GM18861 (cell line): ENCODE data around the gene SDE2.
"Not testable (repeated sequence)": the region's sequence is repeated elsewhere in the genome, so short reads cannot be mapped to it uniquely, and the experiment has no call there.

ENCODE experiments used
- ATAC-seq: cut with Tn5 transposase; IDR thresholded peaks from one replicate; pipeline ENCODE4 v1.9.1; 2021; ENCODE audit not compliant: unreplicated experiment

The SDE2 gene

GRCh38 chr1:225979421-225979820 lies 19.7 kb downstream of the SDE2 start:
- no peak for ATAC-seq

DNA sequence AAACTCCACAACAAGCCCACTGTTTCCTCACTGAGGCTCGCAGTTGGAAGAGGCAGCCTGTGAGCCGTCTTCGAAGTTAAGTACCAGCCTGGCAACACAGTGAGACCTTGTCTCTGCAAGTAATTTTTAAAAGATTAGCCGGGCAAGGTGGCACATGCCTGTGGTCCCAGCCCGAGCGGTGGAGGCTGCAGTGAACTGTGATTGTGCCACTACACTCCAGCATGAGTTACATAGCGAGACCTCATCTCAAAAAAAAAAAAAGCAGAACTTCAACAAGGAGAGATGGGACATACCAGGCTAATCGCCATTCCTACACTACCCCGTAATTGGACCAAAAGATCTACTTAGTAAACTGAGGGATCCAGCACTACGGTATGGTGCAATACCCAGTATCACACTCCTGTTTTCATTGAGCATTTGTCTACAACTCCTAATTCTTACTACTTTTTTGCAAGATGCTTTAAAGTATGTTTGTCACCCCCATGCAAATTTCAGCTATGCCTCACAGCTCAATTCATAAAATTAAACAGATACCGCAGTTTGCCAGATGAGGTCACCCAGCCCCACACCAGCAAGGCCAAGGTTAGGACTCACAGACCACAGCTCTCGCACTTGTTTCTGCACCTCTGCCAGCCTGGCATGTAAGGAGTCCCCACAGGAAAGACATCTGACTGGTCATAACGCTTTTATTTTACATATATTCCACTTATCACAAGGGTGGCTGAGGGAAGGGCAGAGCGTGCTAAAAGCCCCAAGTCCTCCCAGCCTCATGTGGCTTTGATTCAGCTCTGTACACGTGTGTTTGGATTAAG lies 21.0 kb downstream of the SDE2 start:
- peak; percentile 74 for ATAC-seq

- not testable (repeated sequence) for ATAC-seq
Observed at GRCh38 chr1:225975146-225975545, 24.0 kb downstream of the SDE2 start.

GRCh38 chr1:225974454-225974853 lies 24.7 kb downstream of the SDE2 start:
- no peak for ATAC-seq

DNA sequence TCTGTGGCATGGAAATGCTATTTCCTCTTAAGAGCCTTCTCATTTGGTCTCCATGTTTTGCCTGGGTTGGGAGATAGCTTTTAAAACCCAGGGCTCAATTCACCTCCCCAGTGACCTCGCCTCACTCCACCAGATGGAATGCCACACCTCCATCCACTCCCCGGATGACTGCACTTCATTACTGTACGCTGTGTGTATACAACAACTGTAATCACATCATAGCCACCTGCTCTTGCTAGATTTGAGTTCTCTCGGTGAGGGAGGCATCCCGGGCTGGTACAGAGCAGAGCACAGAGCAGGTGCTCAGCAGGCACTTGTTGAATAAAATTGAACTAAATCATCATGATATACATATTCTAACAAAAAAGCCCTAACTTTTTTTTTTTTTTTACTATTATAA lies 26.0 kb downstream of the SDE2 start:
- no peak for ATAC-seq

GRCh38 chr1:225972344-225973152 lies 26.6 kb downstream of the SDE2 start:
- ATAC-seq = no peak

- not testable (repeated sequence) for ATAC-seq
Observed at GRCh38 chr1:225970592-225971157, 28.5 kb downstream of the SDE2 start.

DNA sequence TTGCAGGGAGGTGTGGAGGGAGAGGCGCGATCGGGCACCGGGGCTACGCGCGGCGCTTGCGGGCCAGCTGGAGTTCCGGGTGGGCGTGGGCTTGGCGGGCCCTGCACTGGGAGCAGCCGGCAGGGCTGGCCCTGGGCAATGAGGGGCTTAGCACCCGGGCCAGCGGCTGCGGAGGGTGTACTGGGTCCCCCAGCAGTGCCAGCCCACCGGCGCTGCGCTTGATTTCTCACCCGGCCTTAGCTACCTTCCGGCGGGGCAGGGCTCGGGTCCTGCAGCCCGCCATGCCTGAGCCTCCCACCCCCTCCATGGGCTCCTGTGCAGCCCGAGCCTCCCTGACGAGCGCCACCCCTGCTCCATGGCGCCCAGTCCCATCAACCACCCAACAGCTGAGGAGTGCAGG lies 29.4 kb downstream of the SDE2 start:
- ATAC-seq = not testable (repeated sequence)

DNA sequence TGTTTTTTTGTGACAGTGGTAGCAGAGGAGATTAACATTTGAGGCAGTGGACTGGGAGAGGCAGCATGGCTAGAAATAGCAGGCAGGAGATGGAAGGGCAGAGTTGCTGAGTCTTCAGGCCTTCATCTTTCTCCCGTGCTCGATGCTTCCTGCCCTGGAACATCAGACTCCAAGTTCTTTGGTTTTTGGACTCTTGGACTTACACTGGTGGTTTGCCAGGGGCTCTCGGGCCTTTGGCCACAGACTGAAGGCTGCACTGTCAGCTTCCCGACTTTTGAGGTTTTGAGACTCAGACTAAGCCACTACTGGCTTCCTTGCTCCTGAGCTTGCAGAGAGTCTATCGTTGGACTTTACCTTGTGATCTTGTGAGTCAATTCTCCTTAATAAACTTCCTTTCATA lies 33.9 kb downstream of the SDE2 start:
- no peak for ATAC-seq

GRCh38 chr1:225963735-225964530 lies 35.2 kb downstream of the SDE2 start:
- ATAC-seq = no peak

GRCh38 chr1:225962440-225962975 lies 36.6 kb downstream of the SDE2 start:
- peak; percentile 51 for ATAC-seq

DNA sequence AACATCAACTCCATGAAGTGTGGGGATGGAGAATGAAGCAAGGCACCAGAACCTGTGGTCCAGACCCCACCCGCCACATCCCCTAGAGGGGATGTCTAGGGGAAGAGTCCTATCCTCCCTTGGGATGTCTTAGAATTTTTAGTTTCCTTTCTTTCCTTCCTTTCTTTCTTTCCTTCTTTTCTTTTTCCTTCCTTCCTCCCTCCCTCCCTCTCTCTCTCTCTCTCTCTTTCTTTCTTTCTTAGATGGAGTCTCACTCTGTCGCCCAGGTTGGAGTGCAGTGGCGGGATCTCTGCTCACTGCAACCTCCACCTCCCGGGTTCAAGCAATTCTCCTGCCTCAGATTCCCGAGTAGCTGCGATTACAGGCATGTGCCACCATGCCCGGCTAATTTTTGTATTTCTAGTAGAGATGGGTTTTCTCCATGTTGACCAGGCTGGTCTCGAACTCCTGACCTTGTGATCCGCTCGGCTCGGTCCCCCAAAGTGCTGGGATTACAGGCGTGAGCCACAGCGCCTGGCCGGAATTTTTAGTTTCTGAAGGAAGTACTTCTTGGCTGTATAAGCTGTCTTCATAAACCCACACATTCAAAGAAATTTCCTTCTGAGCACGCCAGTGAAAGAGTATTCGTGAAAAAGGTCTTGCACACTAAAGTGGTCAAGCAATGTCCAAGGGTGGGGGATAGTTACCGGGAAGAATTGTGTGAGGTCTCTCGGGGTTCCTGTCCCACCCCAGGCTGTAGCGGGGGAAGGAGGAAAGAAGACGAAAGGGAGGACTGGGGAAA lies 37.3 kb downstream of the SDE2 start:
- no peak for ATAC-seq

DNA sequence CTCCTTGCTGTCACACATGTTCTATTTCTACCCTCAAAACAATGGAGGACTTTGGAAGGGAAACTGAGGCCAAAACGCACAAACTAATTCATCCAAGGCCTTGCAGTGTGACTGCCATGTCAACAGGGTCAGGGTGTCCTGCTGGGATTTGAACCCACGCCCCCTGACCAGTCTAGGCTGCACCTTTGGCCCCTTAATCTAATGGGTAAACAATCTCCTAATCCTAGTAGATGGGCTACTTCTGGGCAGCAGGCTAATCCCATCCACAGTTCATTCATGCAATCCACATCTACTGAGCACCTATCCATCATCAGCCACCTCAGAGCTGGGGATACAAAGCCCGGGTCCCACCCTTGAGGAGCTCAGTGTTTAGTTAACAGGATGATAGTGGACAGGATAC lies 41.1 kb downstream of the SDE2 start:
- no peak for ATAC-seq

DNA sequence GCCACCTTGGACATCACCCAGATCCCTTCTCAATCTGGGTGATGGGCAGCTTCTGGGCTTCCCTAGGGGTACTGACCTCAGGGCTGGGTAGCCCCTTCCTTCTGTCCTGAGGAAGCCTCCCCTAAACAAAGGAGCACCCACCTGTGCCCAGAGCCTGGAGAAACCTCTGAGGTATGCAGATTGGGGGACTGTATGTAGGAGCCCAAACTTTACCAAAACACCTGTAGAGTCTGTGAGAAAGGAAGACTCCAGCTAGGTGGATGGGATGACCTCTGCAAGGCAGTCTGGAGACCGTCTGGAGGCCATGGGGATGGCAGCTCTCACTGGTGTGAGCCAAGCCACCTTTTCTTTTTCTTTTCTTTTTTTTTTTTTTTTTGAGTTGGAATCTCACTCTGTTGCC lies 44.4 kb downstream of the SDE2 start:
- no peak for ATAC-seq

DNA sequence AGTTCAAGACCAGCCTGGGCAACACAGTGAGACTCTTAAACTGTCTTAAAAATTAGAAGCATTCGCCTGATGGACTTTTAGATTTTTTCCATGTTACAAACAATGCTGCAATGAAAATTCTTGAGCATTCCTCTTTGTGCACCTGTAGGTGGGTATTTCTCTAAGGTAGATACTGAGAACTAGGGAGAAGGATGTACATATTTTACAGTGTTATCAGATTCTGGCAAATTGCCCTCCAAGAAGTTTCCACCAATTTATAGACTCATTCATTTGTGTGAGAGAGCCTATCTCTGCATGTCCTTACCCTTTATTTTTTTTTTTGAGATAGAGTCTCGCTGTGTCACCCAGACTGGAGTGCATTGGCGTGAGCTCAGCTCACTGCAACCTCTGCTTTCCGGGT lies 45.8 kb downstream of the SDE2 start:
- ATAC-seq = no peak

DNA sequence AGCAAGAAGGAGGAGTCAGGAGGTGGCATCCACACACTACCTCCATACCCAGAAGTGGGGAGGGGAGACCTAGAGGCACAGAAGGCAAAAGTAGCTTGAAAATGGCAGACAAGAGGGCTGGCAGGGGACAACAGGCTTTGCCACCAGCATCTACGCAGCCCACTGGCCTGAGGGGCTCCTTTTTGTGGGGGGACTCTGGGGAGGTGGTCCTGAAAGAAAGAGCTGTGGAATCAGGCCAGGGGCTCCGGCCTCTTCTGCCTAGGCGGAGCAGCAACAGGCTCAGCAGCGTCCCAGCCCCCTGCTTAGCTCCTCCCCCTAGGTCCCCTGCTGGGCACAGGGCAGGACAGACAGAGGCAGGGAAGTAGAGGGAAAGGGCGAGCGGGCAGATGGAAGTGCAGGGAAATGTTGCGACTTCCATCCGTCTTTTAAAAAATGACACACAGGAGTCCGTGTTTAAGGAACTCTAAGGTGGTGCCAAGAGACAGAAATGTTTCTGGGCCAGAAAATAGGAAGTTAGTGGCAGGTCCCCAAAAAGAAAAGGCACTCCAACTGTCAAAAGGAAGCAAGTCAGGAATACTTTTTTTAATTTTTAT lies 48.1 kb downstream of the SDE2 start:
- no peak for ATAC-seq

- no peak for ATAC-seq
Observed at GRCh38 chr1:225949041-225949440, 50.1 kb downstream of the SDE2 start.

DNA sequence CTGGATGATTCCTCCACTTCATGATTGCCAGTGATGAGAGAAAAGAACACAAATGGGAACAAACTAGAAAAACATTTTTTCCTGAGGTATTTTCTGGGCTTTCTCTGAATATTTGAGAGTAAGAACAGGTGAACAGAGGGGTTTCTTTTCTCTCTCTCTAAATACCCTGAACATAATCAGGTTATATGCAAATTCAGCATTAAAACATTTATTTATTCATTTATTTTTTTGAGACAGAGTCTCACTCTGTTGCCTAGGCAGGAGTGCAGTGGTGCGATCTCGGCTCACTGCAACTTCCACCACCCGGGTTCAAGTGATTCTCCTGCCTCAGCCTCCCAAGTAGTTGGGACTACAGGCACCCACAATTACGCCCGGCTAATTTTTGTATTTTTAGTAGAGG lies 52.3 kb downstream of the SDE2 start:
- ATAC-seq = no peak

- ATAC-seq = no peak
Observed at GRCh38 chr1:225946082-225946620, 53.0 kb downstream of the SDE2 start.
